GM23338 (cell line): ENCODE measurements around the gene HDAC10. TPM values are rescaled to one million over a fixed set of nuclear protein-coding genes. Genes with fewer than 3 reads are reported as not detected.

Experiments used
- ATAC-seq: fragments of 200-7000 bp; cut with Tn5 transposase; 3 replicates; pipeline ENCODE4 v1.9.1; 2020
- DNase-seq: peaks from one replicate; pipeline ENCODE4 v3.0.0-alpha.2; 2015; ENCODE audit warnings: low spot score
- H2AFZ ChIP-seq: fragments of 200-600 bp; sonication (generic); 2 replicates; pipeline ENCODE4 v1.8.0; 2016; ENCODE audit warnings: antibody characterized with exemption, mild to moderate bottlenecking, moderate library complexity
- H3F3A ChIP-seq: fragments of 200-600 bp; sonication (generic); replicated peaks from 2 replicates; pipeline ENCODE4 v1.8.0; 2017; ENCODE audit warnings: antibody characterized with exemption, mixed run types, low read depth
- H3K27ac ChIP-seq: fragments of 200-600 bp; sonication (generic); 2 replicates; pipeline ENCODE4 v1.6.1; 2016; ENCODE audit warnings: low read depth
- H3K27me3 ChIP-seq: fragments of 200-600 bp; sonication (generic); 2 replicates; pipeline ENCODE4 v1.8.0; 2016; ENCODE audit warnings: mild to moderate bottlenecking, mixed run types, moderate library complexity; ENCODE audit not compliant: insufficient read depth
- H3K36me3 ChIP-seq: fragments of 200-600 bp; sonication (generic); 2 replicates; pipeline ENCODE4 v1.8.0; 2016; ENCODE audit warnings: mild to moderate bottlenecking; ENCODE audit not compliant: insufficient read depth
- H3K4me1 ChIP-seq: fragments of 200-600 bp; sonication (generic); 2 replicates; pipeline ENCODE4 v1.8.0; 2016; ENCODE audit warnings: mild to moderate bottlenecking, moderate library complexity; ENCODE audit not compliant: insufficient read depth
- H3K4me2 ChIP-seq: fragments of 200-600 bp; sonication (generic); 2 replicates; pipeline ENCODE4 v1.7.1; 2017; ENCODE audit warnings: mixed run types
- H3K4me3 ChIP-seq: fragments of 200-600 bp; sonication (generic); 2 replicates; pipeline ENCODE4 v1.6.1; 2016; ENCODE audit warnings: mixed run types
- H3K79me2 ChIP-seq: fragments of 200-600 bp; sonication (generic); replicated peaks from 2 replicates; pipeline ENCODE4 v1.8.0; 2017; ENCODE audit warnings: mild to moderate bottlenecking; ENCODE audit not compliant: insufficient read depth
- H3K9me2 ChIP-seq: fragments of 200-600 bp; sonication (generic); 2 replicates; pipeline ENCODE4 v1.8.0; 2017; ENCODE audit not compliant: insufficient read depth
- H4K20me1 ChIP-seq: fragments of 200-600 bp; sonication (generic); replicated peaks from 2 replicates; pipeline ENCODE4 v1.8.0; 2017; ENCODE audit warnings: mild to moderate bottlenecking; ENCODE audit not compliant: insufficient read depth
- H3K27ac Mint-ChIP-seq: 2 replicates; pipeline ENCODE4 v1.8.0; 2020; ENCODE audit warnings: inconsistent platforms, mild to moderate bottlenecking, moderate library complexity, mixed read lengths
- H3K27me3 Mint-ChIP-seq: 3 replicates; pipeline ENCODE4 v1.8.0; 2022; ENCODE audit warnings: low read depth, mild to moderate bottlenecking, moderate library complexity, mixed read lengths, inconsistent platforms; ENCODE audit not compliant: insufficient read depth, poor library complexity
- H3K36me3 Mint-ChIP-seq: 3 replicates; pipeline ENCODE4 v1.8.0; 2021; ENCODE audit warnings: low read depth, mild to moderate bottlenecking, inconsistent platforms, moderate library complexity, mixed read lengths
- H3K4me1 Mint-ChIP-seq: 3 replicates; pipeline ENCODE4 v1.8.0; 2020; ENCODE audit warnings: mild to moderate bottlenecking, inconsistent platforms, mixed read lengths
- H3K4me3 Mint-ChIP-seq: 3 replicates; pipeline ENCODE4 v1.8.0; 2021; ENCODE audit warnings: moderate library complexity, mild to moderate bottlenecking, inconsistent platforms, mixed read lengths
- H3K9me3 Mint-ChIP-seq: 3 replicates; pipeline ENCODE4 v1.8.0; 2020; ENCODE audit warnings: moderate library complexity, mild to moderate bottlenecking, inconsistent platforms, mixed read lengths
- CREB1 ChIP-seq: fragments of 250-450 bp; sonication (Bioruptor Pico); IDR thresholded peaks from 2 replicates; pipeline ENCODE4 v1.5.0; 2020; ENCODE audit warnings: low read depth, mild to moderate bottlenecking, moderate library complexity
- CTCF ChIP-seq, 2 experiments: fragments of 200-600 bp in 1 of 2; sonication (generic) in 1 of 2; conservative IDR thresholded peaks; 2 replicates each; pipeline versions ENCODE4 v1.5.1 to v1.6.1; 2016 to 2017; ENCODE audit warnings: antibody characterized with exemption in 2 of 2, low read depth in 2 of 2, mild to moderate bottlenecking in 2 of 2, moderate library complexity in 1 of 2
- EZH2phosphoT487 ChIP-seq: fragments of 200-600 bp; sonication (generic); IDR thresholded peaks from one replicate; pipeline ENCODE4 v1.8.1; 2018; ENCODE audit warnings: antibody characterized with exemption; ENCODE audit not compliant: unreplicated experiment
- POLR2AphosphoS5 ChIP-seq: IDR thresholded peaks from 2 replicates; pipeline ENCODE4 v1.6.1; 2016; ENCODE audit warnings: antibody characterized with exemption, low read depth
- REST ChIP-seq: IDR thresholded peaks from one replicate; pipeline ENCODE4 v1.6.1; 2018; ENCODE audit warnings: antibody characterized with exemption; ENCODE audit not compliant: unreplicated experiment
- STAT1 ChIP-seq: IDR thresholded peaks from one replicate; pipeline ENCODE4 v1.6.1; 2016; ENCODE audit warnings: antibody characterized with exemption; ENCODE audit not compliant: unreplicated experiment
- ZNF114 ChIP-seq: fragments of 250-450 bp; sonication (Bioruptor Pico); IDR thresholded peaks from 2 replicates; pipeline ENCODE4 v1.5.0; 2020; ENCODE audit warnings: mild to moderate bottlenecking, moderate library complexity
- polyA plus RNA-seq: library from polyadenylated mRNA; unstranded; fragments of >200 nt; fragmentation: Nextera tagmentation; extraction: Ambion mirVana; gene quantifications from 2 replicates; pipeline ENCODE4 v1.2.1, GENCODE V29; 2016
- total RNA-seq: library from RNA; depleted of rRNA; stranded (reverse); fragments of >200 nt; shearing (Covaris generic); gene quantifications from 2 replicates; pipeline ENCODE4 v1.2.3, GENCODE V29; 2014
- TF ChIP-seq, protein P1 (sequence below): fragments of 250-450 bp; sonication (Bioruptor Pico); IDR thresholded peaks from 2 replicates; pipeline ENCODE4 v1.5.0; 2020; ENCODE audit warnings: mild to moderate bottlenecking, moderate library complexity
- TF ChIP-seq, protein P2 (sequence below): IDR thresholded peaks from 2 replicates; pipeline ENCODE4 v1.6.1; 2016; ENCODE audit warnings: antibody characterized with exemption

Gene HDAC10
- total and polyA plus RNA-seq, 2 experiments from 2014 or later = 4.1 to 41.9 TPM

- TF ChIP-seq, protein P1, sequence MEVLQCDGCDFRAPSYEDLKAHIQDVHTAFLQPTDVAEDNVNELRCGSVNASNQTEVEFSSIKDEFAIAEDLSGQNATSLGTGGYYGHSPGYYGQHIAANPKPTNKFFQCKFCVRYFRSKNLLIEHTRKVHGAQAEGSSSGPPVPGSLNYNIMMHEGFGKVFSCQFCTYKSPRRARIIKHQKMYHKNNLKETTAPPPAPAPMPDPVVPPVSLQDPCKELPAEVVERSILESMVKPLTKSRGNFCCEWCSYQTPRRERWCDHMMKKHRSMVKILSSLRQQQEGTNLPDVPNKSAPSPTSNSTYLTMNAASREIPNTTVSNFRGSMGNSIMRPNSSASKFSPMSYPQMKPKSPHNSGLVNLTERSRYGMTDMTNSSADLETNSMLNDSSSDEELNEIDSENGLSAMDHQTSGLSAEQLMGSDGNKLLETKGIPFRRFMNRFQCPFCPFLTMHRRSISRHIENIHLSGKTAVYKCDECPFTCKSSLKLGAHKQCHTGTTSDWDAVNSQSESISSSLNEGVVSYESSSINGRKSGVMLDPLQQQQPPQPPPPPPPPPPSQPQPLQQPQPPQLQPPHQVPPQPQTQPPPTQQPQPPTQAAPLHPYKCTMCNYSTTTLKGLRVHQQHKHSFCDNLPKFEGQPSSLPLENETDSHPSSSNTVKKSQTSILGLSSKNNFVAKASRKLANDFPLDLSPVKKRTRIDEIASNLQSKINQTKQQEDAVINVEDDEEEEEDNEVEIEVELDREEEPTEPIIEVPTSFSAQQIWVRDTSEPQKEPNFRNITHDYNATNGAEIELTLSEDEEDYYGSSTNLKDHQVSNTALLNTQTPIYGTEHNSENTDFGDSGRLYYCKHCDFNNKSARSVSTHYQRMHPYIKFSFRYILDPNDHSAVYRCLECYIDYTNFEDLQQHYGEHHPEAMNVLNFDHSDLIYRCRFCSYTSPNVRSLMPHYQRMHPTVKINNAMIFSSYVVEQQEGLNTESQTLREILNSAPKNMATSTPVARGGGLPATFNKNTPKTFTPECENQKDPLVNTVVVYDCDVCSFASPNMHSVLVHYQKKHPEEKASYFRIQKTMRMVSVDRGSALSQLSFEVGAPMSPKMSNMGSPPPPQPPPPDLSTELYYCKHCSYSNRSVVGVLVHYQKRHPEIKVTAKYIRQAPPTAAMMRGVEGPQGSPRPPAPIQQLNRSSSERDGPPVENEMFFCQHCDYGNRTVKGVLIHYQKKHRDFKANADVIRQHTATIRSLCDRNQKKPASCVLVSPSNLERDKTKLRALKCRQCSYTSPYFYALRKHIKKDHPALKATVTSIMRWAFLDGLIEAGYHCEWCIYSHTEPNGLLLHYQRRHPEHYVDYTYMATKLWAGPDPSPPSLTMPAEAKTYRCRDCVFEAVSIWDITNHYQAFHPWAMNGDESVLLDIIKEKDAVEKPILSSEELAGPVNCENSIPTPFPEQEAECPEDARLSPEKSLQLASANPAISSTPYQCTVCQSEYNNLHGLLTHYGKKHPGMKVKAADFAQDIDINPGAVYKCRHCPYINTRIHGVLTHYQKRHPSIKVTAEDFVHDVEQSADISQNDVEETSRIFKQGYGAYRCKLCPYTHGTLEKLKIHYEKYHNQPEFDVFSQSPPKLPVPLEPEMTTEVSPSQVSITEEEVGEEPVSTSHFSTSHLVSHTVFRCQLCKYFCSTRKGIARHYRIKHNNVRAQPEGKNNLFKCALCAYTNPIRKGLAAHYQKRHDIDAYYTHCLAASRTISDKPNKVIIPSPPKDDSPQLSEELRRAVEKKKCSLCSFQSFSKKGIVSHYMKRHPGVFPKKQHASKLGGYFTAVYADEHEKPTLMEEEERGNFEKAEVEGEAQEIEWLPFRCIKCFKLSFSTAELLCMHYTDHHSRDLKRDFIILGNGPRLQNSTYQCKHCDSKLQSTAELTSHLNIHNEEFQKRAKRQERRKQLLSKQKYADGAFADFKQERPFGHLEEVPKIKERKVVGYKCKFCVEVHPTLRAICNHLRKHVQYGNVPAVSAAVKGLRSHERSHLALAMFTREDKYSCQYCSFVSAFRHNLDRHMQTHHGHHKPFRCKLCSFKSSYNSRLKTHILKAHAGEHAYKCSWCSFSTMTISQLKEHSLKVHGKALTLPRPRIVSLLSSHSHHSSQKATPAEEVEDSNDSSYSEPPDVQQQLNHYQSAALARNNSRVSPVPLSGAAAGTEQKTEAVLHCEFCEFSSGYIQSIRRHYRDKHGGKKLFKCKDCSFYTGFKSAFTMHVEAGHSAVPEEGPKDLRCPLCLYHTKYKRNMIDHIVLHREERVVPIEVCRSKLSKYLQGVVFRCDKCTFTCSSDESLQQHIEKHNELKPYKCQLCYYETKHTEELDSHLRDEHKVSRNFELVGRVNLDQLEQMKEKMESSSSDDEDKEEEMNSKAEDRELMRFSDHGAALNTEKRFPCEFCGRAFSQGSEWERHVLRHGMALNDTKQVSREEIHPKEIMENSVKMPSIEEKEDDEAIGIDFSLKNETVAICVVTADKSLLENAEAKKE (CRISPR knock-in tag) = no peak
- no peak for TF ChIP-seq CTCF (conservative IDR thresholded peaks at IDR 0.05; ENCODE audit: low read depth in 2 of 2)
Measured at GRCh38 chr22:50233223-50233622, 17.8 kb downstream of the HDAC10 start (continued).

GRCh38 chr22:50232481-50233151 is 18.4 kb downstream of the HDAC10 start:
- no peak overlapping the region for H3K27ac ChIP-seq
- H3K4me2 ChIP-seq = no peak overlapping the region
- H2AFZ ChIP-seq = no peak overlapping the region
- Mint-ChIP-seq H3K36me3 (peaks cover 16% of the 10 kb centered on the region), H3K4me3 (no peak overlapping the region), H3K4me1 (peaks cover 7% of the 10 kb centered on the region), H3K27ac (no peak overlapping the region), H3K9me3 (peaks cover 8% of the 10 kb centered on the region; the same call in 2 of the 3 replicates), H3K27me3 (peaks cover 8% of the 10 kb centered on the region)
- DNase-seq = no peak
- H3K79me2 ChIP-seq = peaks cover 21% of the 10 kb centered on the region
- no peaks in the 10 kb centered on the region for H3K9me2 ChIP-seq
- no peaks in the 10 kb centered on the region for H3K27me3 ChIP-seq
- ATAC-seq = no peak
- H3K4me1 ChIP-seq = no peaks in the 10 kb centered on the region
- no peak for TF ChIP-seq CTCF (conservative IDR thresholded peaks at IDR 0.05; ENCODE audit: low read depth in 2 of 2)
- TF ChIP-seq STAT1 = no peak
- TF ChIP-seq, protein P2, sequence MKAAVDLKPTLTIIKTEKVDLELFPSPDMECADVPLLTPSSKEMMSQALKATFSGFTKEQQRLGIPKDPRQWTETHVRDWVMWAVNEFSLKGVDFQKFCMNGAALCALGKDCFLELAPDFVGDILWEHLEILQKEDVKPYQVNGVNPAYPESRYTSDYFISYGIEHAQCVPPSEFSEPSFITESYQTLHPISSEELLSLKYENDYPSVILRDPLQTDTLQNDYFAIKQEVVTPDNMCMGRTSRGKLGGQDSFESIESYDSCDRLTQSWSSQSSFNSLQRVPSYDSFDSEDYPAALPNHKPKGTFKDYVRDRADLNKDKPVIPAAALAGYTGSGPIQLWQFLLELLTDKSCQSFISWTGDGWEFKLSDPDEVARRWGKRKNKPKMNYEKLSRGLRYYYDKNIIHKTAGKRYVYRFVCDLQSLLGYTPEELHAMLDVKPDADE = no peak
- TF ChIP-seq ZNF114 (CRISPR knock-in tag) = no peak
- TF ChIP-seq EZH2phosphoT487 = no peak
- no peak for TF ChIP-seq CREB1 (CRISPR knock-in tag)
- TF ChIP-seq POLR2AphosphoS5 = no peak
- TF ChIP-seq REST = no peak
- H4K20me1 ChIP-seq = peaks cover 4% of the 10 kb centered on the region
- H3F3A ChIP-seq = 0 out of 2 replicates have a peak, but pooled peaks cover 5% of the 10 kb centered on the region
- H3K4me3 ChIP-seq = no peak overlapping the region
- no peaks in the 10 kb centered on the region for H3K36me3 ChIP-seq
